ENCODE results near the gene SCARF2. TPM values are rescaled to one million over a fixed set of nuclear protein-coding genes. Genes with fewer than 3 reads are reported as not detected.
"Not testable (repeated sequence)": the region's sequence is repeated elsewhere in the genome, so short reads cannot be mapped to it uniquely, and the experiment has no call there.

SCARF2 gene
- 5.8 and 17.4 TPM in 2 replicates for total RNA-seq

DNA sequence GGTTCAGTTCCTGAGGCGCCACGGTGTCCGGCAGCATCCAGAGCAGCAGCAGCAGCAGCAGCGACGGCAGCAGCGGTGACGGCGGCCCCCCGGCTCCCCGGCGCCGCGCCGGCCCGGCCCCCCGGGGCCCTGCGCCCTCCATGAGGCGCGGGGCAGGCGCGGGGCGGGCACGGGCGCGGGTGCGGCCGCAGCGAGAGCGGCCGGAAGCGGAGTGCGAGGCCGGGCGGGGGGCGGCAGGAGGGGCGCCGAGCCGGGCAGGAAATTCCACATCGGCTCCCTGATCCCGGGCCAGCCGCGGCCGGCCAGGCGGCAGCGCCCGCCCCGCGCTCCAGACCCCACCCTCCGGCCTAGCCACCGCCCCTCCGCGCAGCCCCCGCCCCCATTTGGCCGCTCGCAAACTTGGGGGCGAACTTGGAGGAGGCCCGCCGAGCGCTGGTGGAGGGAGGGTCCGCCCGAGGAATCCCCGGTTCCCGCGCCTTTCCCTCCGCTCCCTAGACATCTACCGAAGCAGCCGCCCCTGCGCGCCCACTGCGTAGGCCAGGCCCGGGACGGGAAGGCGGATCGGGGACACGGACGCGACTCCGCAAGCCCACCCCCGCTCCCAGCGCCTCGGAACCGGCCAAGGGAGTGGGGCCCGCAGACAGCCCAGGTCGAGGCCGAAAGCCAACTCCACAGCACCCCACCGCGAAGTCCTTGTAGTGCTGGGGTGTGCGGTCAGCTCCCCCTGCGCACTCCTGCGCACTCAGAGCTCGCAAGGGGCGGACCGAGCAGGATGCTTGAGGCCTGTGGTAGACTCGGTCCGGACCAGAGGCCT, at the start of gene SCARF2:
Gene SCARF2, minus strand, starts transcription at position 213 of the 814 bp plus-strand sequence. Its CDS starts 71 bp downstream, at position 142.
- DNase-seq (ENCODE audit: extremely low read depth, low read depth, low spot score): no peak

GRCh38 chr22:20486229-20486628, 48.6 kb upstream of the SCARF2 start:
- no peak for DNase-seq (ENCODE audit: extremely low read depth, low read depth, low spot score)

GRCh38 chr22:20484948-20485683, 47.5 kb upstream of the SCARF2 start:
- no peak for DNase-seq (ENCODE audit: extremely low read depth, low read depth, low spot score)

DNA sequence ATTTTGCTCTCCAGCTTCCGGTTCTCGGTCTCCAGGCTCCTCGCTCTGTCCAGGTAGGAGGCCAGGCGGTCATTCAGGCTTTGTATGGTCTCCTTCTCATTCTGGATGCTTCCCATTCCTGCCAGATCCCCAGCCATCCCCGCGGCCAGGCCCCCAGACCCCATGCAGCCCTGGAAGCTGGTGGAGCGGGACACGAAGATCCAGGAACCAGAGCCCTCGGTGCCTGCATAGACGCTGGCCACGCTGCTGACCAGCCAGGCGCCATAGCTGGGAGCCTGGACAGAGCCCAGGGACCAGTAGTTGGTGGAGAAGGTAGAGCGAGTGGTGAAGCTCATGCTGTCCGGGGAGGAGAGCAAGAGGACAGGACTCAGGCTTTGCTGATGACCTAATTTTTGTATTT, 46.1 kb upstream of the SCARF2 start:
- no peak for DNase-seq (ENCODE audit: extremely low read depth, low read depth, low spot score)

DNA sequence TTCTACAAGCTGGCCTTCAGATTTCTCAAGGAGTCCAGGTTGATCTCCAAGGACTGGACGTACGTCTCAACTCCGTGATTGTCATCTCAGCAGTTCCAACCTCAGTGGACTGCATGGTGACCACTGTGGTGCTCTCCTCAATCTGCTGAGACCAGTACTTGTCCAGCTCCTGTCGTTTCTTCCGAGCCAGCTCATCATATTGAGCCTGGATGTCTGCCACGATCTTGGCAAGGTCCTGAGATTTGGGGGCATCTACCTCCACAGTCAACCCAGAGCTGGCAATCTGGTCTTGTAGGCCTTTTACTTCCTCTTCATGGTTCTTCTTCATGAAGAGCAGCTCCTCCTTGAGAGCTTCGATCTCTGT, 45.5 kb upstream of the SCARF2 start:
- not testable (repeated sequence) for DNase-seq (ENCODE audit: extremely low read depth, low read depth, low spot score)

DNA sequence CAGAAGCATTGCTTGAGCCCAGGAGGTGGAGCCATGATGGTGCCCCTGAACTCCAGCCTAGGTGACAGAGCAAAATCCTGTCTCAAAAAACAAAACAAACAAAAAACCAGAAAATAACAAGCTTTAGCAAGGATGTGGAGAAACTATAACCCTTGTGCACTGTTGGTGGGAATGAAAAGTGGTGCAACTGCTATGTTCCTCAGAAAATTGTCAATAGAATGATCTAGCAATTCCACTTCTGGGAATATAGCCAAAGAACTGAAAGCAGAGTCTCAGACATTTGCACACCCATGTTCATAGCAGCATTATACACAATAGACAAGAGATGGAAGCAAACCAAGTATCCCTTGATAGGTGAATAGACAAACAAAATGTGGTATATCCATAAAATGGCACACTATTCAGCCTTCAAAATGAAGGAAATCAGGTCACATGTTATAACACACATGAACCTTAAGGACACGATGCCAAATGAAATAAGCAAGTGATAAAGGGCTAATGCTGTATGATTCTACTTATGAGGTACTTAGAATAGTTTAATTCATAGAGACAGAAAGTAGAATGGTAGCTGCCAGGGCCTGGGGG, 42.1 kb upstream of the SCARF2 start:
- no peak for DNase-seq (ENCODE audit: extremely low read depth, low read depth, low spot score)

- DNase-seq (ENCODE audit: extremely low read depth, low read depth, low spot score): not testable (repeated sequence)
Measured at GRCh38 chr22:20478059-20478458, 40.4 kb upstream of the SCARF2 start.

- DNase-seq (ENCODE audit: extremely low read depth, low read depth, low spot score): not testable (repeated sequence)
Measured at GRCh38 chr22:20475569-20475968, 37.9 kb upstream of the SCARF2 start.

- no peak for DNase-seq (ENCODE audit: extremely low read depth, low read depth, low spot score)
Measured at GRCh38 chr22:20475115-20475436, 37.5 kb upstream of the SCARF2 start.

- DNase-seq (ENCODE audit: extremely low read depth, low read depth, low spot score): no peak
Measured at GRCh38 chr22:20472629-20473442, 35.2 kb upstream of the SCARF2 start.

DNA sequence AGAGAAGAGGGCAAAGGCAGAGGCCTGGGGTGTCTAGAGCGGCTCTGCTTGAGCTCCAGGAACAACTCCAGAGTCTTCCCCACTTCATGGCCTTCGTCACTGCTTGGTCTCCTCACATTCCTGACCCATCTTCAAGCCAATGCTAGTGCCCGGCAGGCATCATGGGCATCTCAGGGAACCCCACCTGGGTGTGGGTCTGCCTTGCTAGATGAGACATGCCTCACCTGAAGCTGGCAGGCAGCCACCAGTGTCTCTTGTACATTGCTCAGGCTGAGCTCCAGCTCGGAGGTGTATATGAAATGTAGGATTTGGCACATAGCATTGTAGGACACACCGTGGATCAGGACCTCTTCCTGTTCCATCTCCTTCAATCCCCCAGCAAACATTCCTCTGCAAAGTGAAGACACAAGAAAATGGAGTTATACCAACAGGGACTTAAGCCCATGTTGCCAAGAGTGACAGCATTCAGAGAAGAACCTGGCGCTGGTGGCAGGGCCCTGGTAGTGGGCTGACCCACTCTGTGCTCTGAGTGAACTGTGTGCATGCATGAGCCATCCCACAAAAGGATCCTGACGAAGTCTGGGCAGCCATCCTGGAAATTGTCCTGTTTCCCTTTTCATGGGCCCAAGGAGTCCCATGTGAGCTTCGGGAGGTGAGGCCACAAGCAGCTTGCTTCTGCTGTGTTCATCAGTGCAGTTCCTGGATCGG, 33.7 kb upstream of the SCARF2 start:
- no peak for DNase-seq (ENCODE audit: extremely low read depth, low read depth, low spot score)

DNA sequence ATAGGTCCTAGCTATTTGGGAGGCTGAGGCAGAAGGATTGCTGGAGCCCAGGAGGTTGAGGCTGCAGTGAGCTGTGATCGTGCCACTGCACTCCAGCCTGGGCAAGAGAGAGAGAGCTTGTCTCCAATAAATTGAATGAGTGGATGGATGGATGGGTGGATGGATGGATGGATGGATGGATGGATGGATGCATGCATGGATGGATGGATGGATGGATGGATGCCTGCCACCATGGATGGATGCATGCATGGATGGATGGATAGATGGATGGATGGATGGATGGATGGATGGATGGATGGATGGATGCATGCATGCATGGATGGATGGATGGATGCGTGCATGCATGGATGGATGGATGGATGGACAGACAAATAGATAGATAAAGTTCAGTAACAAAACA, 32.9 kb upstream of the SCARF2 start:
- DNase-seq (ENCODE audit: extremely low read depth, low read depth, low spot score): not testable (repeated sequence)

DNA sequence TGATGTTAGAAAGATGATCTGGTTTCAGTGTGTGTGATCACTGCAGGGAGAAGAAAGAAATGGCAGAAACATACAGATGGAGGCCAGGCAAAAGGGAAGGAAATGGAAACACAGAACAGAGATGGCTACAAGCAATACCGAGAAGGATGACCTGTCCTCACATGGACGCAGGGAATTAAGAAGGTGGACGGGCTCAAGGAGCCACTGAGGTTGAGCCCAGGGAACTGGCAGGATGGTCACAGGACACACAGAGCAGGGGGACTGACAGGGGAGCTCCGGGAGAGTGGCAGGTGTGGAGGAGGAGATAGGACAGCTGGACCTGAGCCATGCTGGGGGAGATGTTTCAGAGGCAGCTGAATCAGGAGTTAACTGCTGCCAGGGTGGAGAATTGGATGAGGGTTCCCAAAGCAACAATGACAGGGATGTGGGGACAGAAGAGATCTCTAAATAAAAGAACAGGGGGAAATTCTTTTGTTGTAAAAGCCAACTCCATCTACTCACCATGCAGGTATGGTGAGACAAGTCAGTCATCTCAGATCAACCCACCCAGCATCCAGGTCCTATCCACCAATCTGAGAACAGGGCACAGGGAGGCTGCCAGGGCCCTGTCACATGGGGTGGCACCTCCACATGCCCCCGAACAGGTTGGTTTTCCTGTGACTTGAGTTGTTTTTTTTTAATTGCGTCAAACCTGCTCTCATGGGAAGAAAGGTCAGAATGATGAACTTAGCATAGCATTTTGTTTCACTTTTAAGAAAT, 31.7 kb upstream of the SCARF2 start:
- no peak for DNase-seq (ENCODE audit: extremely low read depth, low read depth, low spot score)

DNA sequence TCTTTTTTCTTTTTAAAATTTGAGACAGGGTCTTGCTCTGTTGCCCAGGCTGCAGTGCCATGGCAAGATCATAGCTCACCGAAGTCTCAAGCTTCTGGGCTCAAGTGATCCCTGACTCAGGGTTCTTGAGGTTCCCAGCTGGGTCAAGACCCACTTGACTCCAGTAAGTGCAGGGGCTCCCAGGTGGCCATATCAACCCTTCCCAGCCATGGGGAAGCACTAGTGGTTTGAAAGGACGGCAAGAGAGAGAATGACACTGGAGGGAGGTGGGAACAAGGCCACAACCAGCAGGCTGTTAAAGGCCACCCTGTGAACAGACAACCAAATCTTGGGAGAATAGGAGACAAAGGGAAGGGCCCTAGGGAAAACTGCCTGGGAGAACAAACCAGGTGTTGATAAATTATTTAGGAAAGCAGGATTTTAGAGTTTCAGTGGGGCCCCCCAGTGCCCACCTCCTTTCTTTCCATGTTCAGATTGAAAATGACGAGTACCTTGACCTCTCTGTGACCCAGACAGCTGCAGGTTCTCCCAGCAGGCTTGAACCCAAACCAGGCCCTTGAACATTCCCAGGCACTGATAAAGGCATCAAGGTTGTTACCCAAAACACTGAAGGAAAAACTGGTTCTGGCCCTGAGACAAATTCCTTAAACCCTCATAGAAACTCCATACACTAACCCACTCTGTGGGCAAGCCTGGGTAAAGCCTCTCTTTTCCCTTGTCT, 29.2 kb upstream of the SCARF2 start:
- no peak for DNase-seq (ENCODE audit: extremely low read depth, low read depth, low spot score)

DNA sequence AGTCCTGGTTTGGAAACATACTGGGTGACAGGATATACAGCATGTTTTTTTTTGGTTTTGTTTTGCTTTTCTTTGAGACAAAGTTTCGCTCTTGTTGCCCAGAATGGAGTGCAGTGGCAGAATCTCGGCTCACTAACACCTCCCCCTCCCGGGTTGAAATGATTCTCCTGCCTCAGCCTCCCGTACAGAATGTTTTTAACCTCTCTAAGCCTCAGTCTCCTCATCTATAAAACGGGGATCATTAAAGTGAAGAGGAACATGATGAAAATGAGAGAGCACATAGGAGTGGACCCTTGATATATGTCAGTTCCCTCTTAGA, 28.1 kb upstream of the SCARF2 start:
- DNase-seq (ENCODE audit: extremely low read depth, low read depth, low spot score): no peak

- no peak for DNase-seq (ENCODE audit: extremely low read depth, low read depth, low spot score)
Measured at GRCh38 chr22:20464912-20465758, 27.5 kb upstream of the SCARF2 start.

GRCh38 chr22:20464096-20464614, 26.5 kb upstream of the SCARF2 start:
- DNase-seq (ENCODE audit: extremely low read depth, low read depth, low spot score): no peak
